VCaP (cell line): ENCODE results near the gene DTD1.

ENCODE experiments used
- H3K27ac ChIP-seq: fragments of 450-650 bp; 2 replicates; pipeline ENCODE4 v1.5.1; 2017
- TF ChIP-seq, protein P1 (sequence below): fragments of 450-650 bp; conservative IDR thresholded peaks from 2 replicates; pipeline ENCODE4 v1.5.1; 2017; ENCODE audit warnings: mild to moderate bottlenecking, moderate library complexity

The DTD1 gene

DNA sequence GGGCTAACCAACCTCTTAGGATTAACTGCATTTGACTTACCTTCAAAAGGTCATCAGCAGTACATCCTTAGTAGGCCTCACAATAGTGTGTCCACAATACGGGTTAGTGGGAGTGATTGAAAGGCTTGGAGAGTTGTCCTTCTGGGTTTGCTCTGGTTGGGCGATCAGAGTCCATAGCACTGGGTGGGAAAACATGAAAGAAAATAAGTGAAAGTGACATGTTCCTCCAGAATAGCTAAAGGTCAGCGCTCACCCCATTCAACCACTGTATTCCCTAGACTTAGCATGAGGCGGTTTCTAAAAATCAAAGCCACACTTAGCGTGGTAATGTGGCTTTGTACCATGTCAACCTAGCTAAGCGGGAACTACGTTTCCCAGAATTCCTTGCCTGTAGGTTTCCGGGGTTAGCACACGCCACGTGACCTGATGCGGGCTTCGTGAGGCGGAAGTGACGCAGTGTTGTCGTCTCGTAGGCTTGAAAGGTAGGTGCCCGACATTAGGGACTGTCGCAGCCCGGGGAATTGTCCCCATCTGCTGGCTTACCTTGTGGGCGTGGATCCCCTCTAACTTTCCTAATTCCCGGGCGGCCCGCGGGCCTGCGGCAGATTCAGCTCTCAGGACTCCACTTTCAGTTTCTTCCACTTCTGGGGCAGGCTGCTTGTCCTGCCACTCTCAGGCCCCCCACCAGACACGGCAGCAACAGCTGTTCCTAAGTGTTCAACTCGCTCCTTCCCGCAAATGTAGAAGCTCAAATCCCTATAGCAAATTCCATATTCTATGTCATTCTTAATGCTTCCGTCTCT is 206.0 kb downstream of the DTD1 start:
- TF ChIP-seq, protein P1, sequence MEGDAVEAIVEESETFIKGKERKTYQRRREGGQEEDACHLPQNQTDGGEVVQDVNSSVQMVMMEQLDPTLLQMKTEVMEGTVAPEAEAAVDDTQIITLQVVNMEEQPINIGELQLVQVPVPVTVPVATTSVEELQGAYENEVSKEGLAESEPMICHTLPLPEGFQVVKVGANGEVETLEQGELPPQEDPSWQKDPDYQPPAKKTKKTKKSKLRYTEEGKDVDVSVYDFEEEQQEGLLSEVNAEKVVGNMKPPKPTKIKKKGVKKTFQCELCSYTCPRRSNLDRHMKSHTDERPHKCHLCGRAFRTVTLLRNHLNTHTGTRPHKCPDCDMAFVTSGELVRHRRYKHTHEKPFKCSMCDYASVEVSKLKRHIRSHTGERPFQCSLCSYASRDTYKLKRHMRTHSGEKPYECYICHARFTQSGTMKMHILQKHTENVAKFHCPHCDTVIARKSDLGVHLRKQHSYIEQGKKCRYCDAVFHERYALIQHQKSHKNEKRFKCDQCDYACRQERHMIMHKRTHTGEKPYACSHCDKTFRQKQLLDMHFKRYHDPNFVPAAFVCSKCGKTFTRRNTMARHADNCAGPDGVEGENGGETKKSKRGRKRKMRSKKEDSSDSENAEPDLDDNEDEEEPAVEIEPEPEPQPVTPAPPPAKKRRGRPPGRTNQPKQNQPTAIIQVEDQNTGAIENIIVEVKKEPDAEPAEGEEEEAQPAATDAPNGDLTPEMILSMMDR = peak; percentile 58
- H3K27ac ChIP-seq = peak overlapping the region; percentile 68

- H3K27ac ChIP-seq = peak overlapping the region; percentile 68
- TF ChIP-seq, protein P1 = no peak
Observed at GRCh38 chr20:18794428-18794787, 206.6 kb downstream of the DTD1 start.

DNA sequence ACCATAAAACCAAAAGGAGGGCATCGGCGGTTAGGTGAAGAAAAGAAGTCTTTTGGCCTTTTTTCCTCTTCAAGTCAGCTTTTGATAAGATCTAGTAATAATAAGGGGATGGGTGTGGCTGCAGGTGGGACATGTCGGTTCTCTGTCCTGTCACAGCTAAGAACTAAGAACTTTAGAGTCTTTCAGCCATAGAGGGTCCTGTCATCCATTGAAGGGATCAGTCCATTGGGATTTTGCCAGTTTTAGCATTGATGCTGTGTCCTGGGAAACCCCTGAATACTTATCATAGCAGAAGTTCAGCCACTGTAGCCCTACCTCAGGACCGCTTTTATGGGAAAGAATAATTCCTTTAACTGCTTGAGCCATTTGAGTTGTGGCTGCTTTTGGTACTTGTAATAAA is 207.5 kb downstream of the DTD1 start:
- TF ChIP-seq, protein P1 = no peak
- no peak overlapping the region for H3K27ac ChIP-seq

DNA sequence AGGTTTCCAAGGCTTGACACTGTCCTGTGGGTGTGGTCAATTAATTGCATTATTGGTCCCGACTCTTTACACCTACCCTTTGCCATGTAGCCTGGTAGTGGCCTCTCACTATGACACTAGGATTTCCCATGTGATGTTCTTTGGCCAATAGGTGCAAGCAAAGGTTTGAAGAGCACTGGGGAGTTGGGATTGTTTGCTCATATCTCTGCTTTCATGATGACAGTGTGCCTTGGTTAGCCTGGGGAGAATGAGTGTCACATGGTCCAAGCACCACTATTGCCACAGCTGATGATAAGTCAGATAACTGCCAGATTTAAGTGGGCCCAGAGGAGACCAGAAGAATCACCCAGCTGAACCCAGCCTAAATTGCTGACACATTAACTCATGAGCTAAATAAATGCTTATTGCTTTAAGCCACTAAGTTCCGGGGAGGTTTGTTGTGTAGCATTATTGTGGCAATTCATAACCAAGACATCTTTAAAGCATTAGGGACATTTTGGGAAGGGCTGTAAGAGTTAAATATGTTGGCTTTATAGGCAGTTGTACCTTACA is 208.5 kb downstream of the DTD1 start:
- H3K27ac ChIP-seq = no peak overlapping the region
- TF ChIP-seq, protein P1 = no peak

GRCh38 chr20:18801516-18801915 is 213.7 kb downstream of the DTD1 start:
- TF ChIP-seq, protein P1 = no peak
- no peak overlapping the region for H3K27ac ChIP-seq

DNA sequence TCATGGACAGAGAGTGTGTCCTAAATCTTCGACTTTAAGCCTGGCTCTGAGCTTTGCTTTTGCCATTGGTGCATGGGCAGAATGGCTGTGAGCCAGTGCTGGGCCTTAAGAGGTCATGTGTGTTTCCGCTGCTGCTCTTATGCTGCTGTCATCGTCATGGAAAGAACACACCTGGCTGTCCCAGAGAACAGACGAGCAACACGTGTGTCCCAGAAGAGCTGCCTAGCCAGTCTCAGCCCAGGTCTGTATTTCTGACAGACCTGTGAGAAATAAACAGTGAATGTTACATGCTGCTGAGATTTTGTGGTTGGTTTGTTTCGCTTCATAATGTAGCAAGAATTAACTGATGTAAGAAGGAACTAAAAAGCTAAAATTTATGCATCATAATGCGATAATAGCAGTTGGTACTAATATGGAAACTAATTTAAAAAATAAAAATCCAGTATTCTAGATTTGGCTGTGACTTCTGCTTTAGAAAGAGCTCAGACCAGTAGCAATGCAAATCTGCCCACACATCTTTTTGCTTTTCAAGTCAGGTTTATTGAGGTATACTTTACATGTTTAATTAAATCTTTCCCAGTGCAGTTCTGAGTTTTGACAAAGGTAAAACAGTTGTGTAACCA is 214.3 kb downstream of the DTD1 start:
- TF ChIP-seq, protein P1 = no peak
- H3K27ac ChIP-seq = no peak overlapping the region

DNA sequence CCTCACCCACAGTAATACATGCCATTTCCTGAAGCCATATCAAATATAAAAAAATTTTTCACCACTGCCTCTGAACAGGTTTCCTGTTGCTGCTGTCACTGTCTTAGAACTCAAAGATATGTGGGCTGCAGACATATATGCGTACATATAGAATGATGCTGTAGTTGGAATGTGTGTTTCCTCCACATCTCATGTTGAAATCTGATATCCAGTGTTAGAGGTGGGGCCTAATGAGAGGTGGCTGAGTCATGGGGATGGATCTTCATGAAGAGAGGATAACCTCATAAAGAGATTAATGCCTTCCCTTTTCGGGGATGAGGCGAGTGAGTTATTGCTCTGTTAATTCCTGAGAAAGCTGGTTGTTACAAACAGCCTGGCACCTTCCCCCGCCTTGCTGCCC is 218.0 kb downstream of the DTD1 start:
- TF ChIP-seq, protein P1 = no peak
- no peak overlapping the region for H3K27ac ChIP-seq
